H1 (cell line): ENCODE measurements around the gene APEH. TPM values are rescaled to one million over a fixed set of nuclear protein-coding genes. Genes with fewer than 3 reads are reported as not detected.

Experiments used
- CTCF ChIA-PET: fragments of 300-600 bp; sonication (Branson Sonifier 250); formaldehyde crosslinking; loops from one replicate; lab custom pipeline; 2021; ENCODE audit not compliant: partially characterized antibody; lab: Charles Lee
- POLR2A ChIA-PET: fragments of 300-600 bp; sonication (Branson Sonifier 250); formaldehyde crosslinking; loops from one replicate; lab custom pipeline; 2021; ENCODE audit warnings: inconsistent platforms; ENCODE audit not compliant: partially characterized antibody; lab: Charles Lee
- DNase-seq, 2 experiments: peaks; one replicate each; pipeline versions ENCODE4 v3.0.0 to v3.0.0-alpha.2; 2010 to 2022; ENCODE audit warnings: low spot score in 2 of 2, low read depth in 1 of 2, mixed read lengths in 1 of 2
- FAIRE-seq: peaks from 2 replicates; lab custom pipeline; 2011; peaks lifted over from hg19 to GRCh38; lab: Jason Lieb, UNC
- H2AFZ ChIP-seq: 2 replicates; pipeline ENCODE4 v1.8.1; 2012; ENCODE audit warnings: low read length, inconsistent platforms
- H2AK5ac ChIP-seq: 2 replicates; pipeline ENCODE4 v1.6.1; 2013; ENCODE audit warnings: low read depth, low read length
- H2BK120ac ChIP-seq: replicated peaks from 2 replicates; pipeline ENCODE3; 2013; ENCODE audit warnings: low read depth, low read length, inconsistent platforms
- H2BK12ac ChIP-seq: 2 replicates; pipeline ENCODE4 v1.6.1; 2013; ENCODE audit warnings: low read depth, low read length
- H2BK15ac ChIP-seq: 2 replicates; pipeline ENCODE4 v1.6.1; 2013; ENCODE audit warnings: low read length
- H2BK20ac ChIP-seq: 2 replicates; pipeline ENCODE4 v1.6.1; 2013; ENCODE audit warnings: low read length
- H2BK5ac ChIP-seq: 2 replicates; pipeline ENCODE4 v1.6.1; 2013; ENCODE audit warnings: low read depth, low read length
- H3K14ac ChIP-seq: 2 replicates; pipeline ENCODE4 v1.6.1; 2013; ENCODE audit warnings: inconsistent platforms; ENCODE audit not compliant: insufficient read length
- H3K18ac ChIP-seq: 2 replicates; pipeline ENCODE4 v1.6.1; 2013; ENCODE audit warnings: low read length; ENCODE audit errors: extremely low read depth
- H3K23ac ChIP-seq: 2 replicates; pipeline ENCODE4 v1.6.1; 2013; ENCODE audit warnings: inconsistent platforms; ENCODE audit not compliant: insufficient read length
- H3K23me2 ChIP-seq: 2 replicates; pipeline ENCODE4 v1.6.1; 2013; ENCODE audit warnings: low read depth, low read length
- H3K27ac ChIP-seq: 2 replicates; pipeline ENCODE4 v1.6.1; 2011; ENCODE audit warnings: low read depth, low read length, inconsistent platforms
- H3K27me3 ChIP-seq, 4 experiments: replicated peaks in 1 of 4; 1 replicate in 1 of 4; 2 replicates in 3 of 4; pipeline versions ENCODE4 v1.6.1 to v1.8.1; 2011 to 2013; ENCODE audit warnings: low read length in 3 of 4, mild to moderate bottlenecking in 3 of 4, inconsistent platforms in 2 of 4, mixed read lengths in 2 of 4, moderate library complexity in 1 of 4; ENCODE audit not compliant: control insufficient read depth in 3 of 4, insufficient read depth in 3 of 4; ENCODE audit errors: extremely low read depth in 1 of 4
- H3K36me3 ChIP-seq, 4 experiments: 2 replicates each; pipeline versions ENCODE4 v1.6.1 to v1.8.1; 2011 to 2013; ENCODE audit warnings: mild to moderate bottlenecking in 4 of 4, low read length in 3 of 4, moderate library complexity in 2 of 4, control low read depth in 1 of 4, inconsistent platforms in 1 of 4; ENCODE audit not compliant: insufficient read depth in 4 of 4, control insufficient read depth in 2 of 4
- H3K4ac ChIP-seq: replicated peaks from 2 replicates; pipeline ENCODE3; 2013; ENCODE audit warnings: low read length, low read depth, mixed read lengths, inconsistent platforms; ENCODE audit not compliant: insufficient read length
- H3K4me1 ChIP-seq, 4 experiments: replicated peaks in 1 of 4; 1 replicate in 1 of 4; 2 replicates in 3 of 4; pipeline versions ENCODE4 v1.6.1 to v1.8.1; 2011 to 2013; ENCODE audit warnings: low read length in 3 of 4, inconsistent platforms in 2 of 4, mixed read lengths in 1 of 4; ENCODE audit not compliant: insufficient read depth in 4 of 4, control insufficient read depth in 3 of 4
- H3K4me2 ChIP-seq, 2 experiments: 2 replicates each; pipeline versions ENCODE4 v1.6.1 to v1.8.1; 2011 to 2013; ENCODE audit warnings: low read depth in 2 of 2, low read length in 2 of 2, control low read depth in 1 of 2, inconsistent platforms in 1 of 2, mild to moderate bottlenecking in 1 of 2; ENCODE audit not compliant: insufficient read depth in 1 of 2
- H3K4me3 ChIP-seq, 4 experiments: fragments of 200-600, 300-600 bp in 1 of 4; sonication (generic), shearing (Covaris generic), sonication (Bioruptor Twin) in 1 of 4; 2 replicates each; pipeline versions ENCODE4 v1.5.1 to v1.8.1; 2011 to 2016; ENCODE audit warnings: low read length in 4 of 4, low read depth in 3 of 4, control low read depth in 2 of 4, inconsistent platforms in 2 of 4, mild to moderate bottlenecking in 2 of 4, mixed read lengths in 1 of 4, moderate library complexity in 1 of 4; ENCODE audit not compliant: insufficient read depth in 2 of 4; ENCODE audit errors: extremely low read depth in 1 of 4
- H3K56ac ChIP-seq: replicated peaks from 2 replicates; pipeline ENCODE3; 2013; ENCODE audit warnings: low read depth, mild to moderate bottlenecking, mixed read lengths, low read length, inconsistent platforms; ENCODE audit not compliant: insufficient read length
- H3K79me1 ChIP-seq: 2 replicates; pipeline ENCODE4 v1.6.1; 2013; ENCODE audit warnings: low read depth, low read length, control low read depth
- H3K79me2 ChIP-seq, 2 experiments: 2 replicates each; pipeline versions ENCODE4 v1.6.1 to v1.8.1; 2012 to 2013; ENCODE audit warnings: low read length in 2 of 2, mild to moderate bottlenecking in 2 of 2, inconsistent platforms in 1 of 2; ENCODE audit not compliant: insufficient read depth in 2 of 2, control insufficient read depth in 1 of 2
- H3K9ac ChIP-seq, 4 experiments: replicated peaks in 1 of 4; 1 replicate in 1 of 4; 2 replicates in 3 of 4; pipeline versions ENCODE4 v1.6.1 to v1.8.1; 2011 to 2013; ENCODE audit warnings: low read depth in 3 of 4, low read length in 3 of 4, control low read depth in 2 of 4, mild to moderate bottlenecking in 2 of 4, moderate library complexity in 2 of 4, inconsistent platforms in 1 of 4; ENCODE audit errors: extremely low read depth in 1 of 4
- H3K9me3 ChIP-seq, 2 experiments: 2 replicates each; pipeline versions ENCODE4 v1.6.1 to v1.8.1; 2012 to 2013; ENCODE audit warnings: mild to moderate bottlenecking in 2 of 2, moderate library complexity in 2 of 2, control low read depth in 1 of 2, inconsistent platforms in 1 of 2, low read depth in 1 of 2, low read length in 1 of 2, mixed read lengths in 1 of 2; ENCODE audit not compliant: insufficient read depth in 2 of 2
- H4K20me1 ChIP-seq, 2 experiments: replicated peaks in 1 of 2; 2 replicates each; pipeline versions ENCODE3 to v1.8.1; 2011 to 2013; ENCODE audit warnings: inconsistent platforms in 2 of 2, low read length in 2 of 2, mild to moderate bottlenecking in 1 of 2; ENCODE audit not compliant: insufficient read depth in 2 of 2, control insufficient read depth in 1 of 2
- H4K5ac ChIP-seq: 2 replicates; pipeline ENCODE4 v1.6.1; 2013; ENCODE audit warnings: low read length, low read depth, mixed read lengths, inconsistent platforms; ENCODE audit not compliant: insufficient read length
- H4K8ac ChIP-seq: 2 replicates; pipeline ENCODE4 v1.8.0; 2013; ENCODE audit warnings: mild to moderate bottlenecking, moderate library complexity, low read length, inconsistent platforms; ENCODE audit not compliant: insufficient read depth; ENCODE audit errors: extremely low read depth
- H4K91ac ChIP-seq: replicated peaks from 2 replicates; pipeline ENCODE3; 2013; ENCODE audit warnings: low read length, mixed read lengths, inconsistent platforms; ENCODE audit not compliant: insufficient read length
- FOSL1 ChIP-seq: IDR thresholded peaks from 2 replicates; pipeline ENCODE4 v1.6.1; 2011; ENCODE audit warnings: mild to moderate bottlenecking, low read depth, low read length, moderate library complexity; ENCODE audit not compliant: insufficient read depth
- KDM1A ChIP-seq: fragments of 200-600, 300-600 bp; sonication (generic); IDR thresholded peaks from 2 replicates; pipeline ENCODE4 v1.7.1; 2016; ENCODE audit warnings: mild to moderate bottlenecking, low read length, borderline replicate concordance
- MAFK ChIP-seq: IDR thresholded peaks from 2 replicates; pipeline ENCODE4 v1.6.1; 2012; ENCODE audit warnings: low read depth, mild to moderate bottlenecking, improper control_type of control experiment, low read length
- POU5F1 ChIP-seq: IDR thresholded peaks from 2 replicates; pipeline ENCODE4 v1.6.1; 2011; ENCODE audit warnings: low read depth, mild to moderate bottlenecking, low read length, moderate library complexity
- RFX5 ChIP-seq: IDR thresholded peaks from 2 replicates; pipeline ENCODE4 v1.6.1; 2011; ENCODE audit warnings: low read depth, low read length, improper control_type of control experiment, borderline replicate concordance
- SP2 ChIP-seq: IDR thresholded peaks from 2 replicates; pipeline ENCODE4 v1.6.1; 2012; ENCODE audit warnings: mild to moderate bottlenecking, low read length, inconsistent platforms
- SP4 ChIP-seq: IDR thresholded peaks from 2 replicates; pipeline ENCODE4 v1.6.1; 2012; ENCODE audit warnings: low read length, inconsistent platforms
- TAF7 ChIP-seq: optimal IDR thresholded peaks from 2 replicates; pipeline ENCODE3; 2011; ENCODE audit warnings: low read depth, mild to moderate bottlenecking, inconsistent platforms, low read length, moderate library complexity, borderline replicate concordance
- WGBS, 2 experiments: shearing (Covaris generic) in 1 of 2; methylation state at CpG; one replicate each; pipeline versions ENCODE4 v1.1.6 to v1.1.7; 2013 to 2015; ENCODE audit warnings: low lambda C conversion rate in 2 of 2, mixed read lengths in 2 of 2, inconsistent platforms in 1 of 2, low coverage in 1 of 2, missing lambda C conversion rate in 1 of 2; ENCODE audit not compliant: insufficient replicate concordance in 2 of 2, insufficient coverage in 1 of 2, insufficient read length in 1 of 2; ENCODE audit errors: extremely low coverage in 1 of 2, missing lambda C conversion rate in 1 of 2; 5-methylcytosine and 5-hydroxymethylcytosine counted together
- polyA plus RNA-seq, 7 experiments: library from polyadenylated mRNA; depleted of rRNA in 3 of 7; stranded (reverse) in 5 of 7; unstranded in 2 of 7; fragments of >200 nt in 5 of 7; fragments of 200-250 nt in 2 of 7; gene quantifications; 1 replicate in 5 of 7; 2 replicates in 1 of 7; 4 replicates in 1 of 7; pipeline versions ENCODE4 v1.2.1 to v1.2.3, GENCODE V29; 2011 to 2013; ENCODE audit warnings: missing spikeins in 2 of 7, mixed read lengths in 2 of 7
- total RNA-seq: library from RNA; stranded (reverse); fragmentation: NEBNext Ultra II Directional; extraction: Animal tissue kit (Norgen Biotek cat#: 25700); gene quantifications from 2 replicates; pipeline ENCODE4 v1.2.1, GENCODE V29; 2021

Gene APEH
- total and polyA plus RNA-seq, 2 of the 8 experiments (the other 6 are each of a cell fraction or from before 2014, with no cell fraction given): 222 to 260 TPM

- Histone ChIP-seq H3K9ac (no peak overlapping the region), H3K4ac (no peak overlapping the region), H2BK12ac (no peak overlapping the region), H3K79me2 (peaks cover 0 to 17% of the 10 kb centered on the region in 2 experiments; a peak in 1 of 4 replicates), H3K23ac (no peak overlapping the region), H3K27me3 (no peaks in the 10 kb centered on the region), H4K8ac (no peak overlapping the region), H2BK15ac (no peak overlapping the region), H4K91ac (no peak overlapping the region), H3K4me1 (peaks cover 0 to 10% (median 6%) of the 10 kb centered on the region in 4 experiments; a peak in 4 of 7 replicates), H4K20me1 (peaks cover 0 to 5% of the 10 kb centered on the region in 2 experiments), H2BK120ac (no peak overlapping the region), H3K14ac (no peak overlapping the region), H3K23me2 (peaks cover 13% of the 10 kb centered on the region; the same call in 1 of the 2 replicates), H4K5ac (no peak overlapping the region), H3K18ac (no peak overlapping the region), H2BK5ac (no peak overlapping the region), H2AFZ (no peak overlapping the region), H3K79me1 (peaks cover 8% of the 10 kb centered on the region; the same call in 1 of the 2 replicates), H3K9me3 (no peaks in the 10 kb centered on the region), H3K56ac (no peak overlapping the region), H3K27ac (no peak overlapping the region), H2AK5ac (0 out of 2 replicates have a peak overlapping the region, but pooled peaks have one; percentile 17), H2BK20ac (no peak overlapping the region), H3K4me2 (no peak overlapping the region), H3K4me3 (no peak overlapping the region), H3K36me3 (peaks cover 0 to 3% (median 2%) of the 10 kb centered on the region in 4 experiments; a peak in 2 of 8 replicates)
- no peak for TF ChIP-seq SP4
- no peak for TF ChIP-seq RFX5
- no peak for TF ChIP-seq SP2
- no peak for TF ChIP-seq KDM1A
- TF ChIP-seq POU5F1: no peak
- TF ChIP-seq MAFK: no peak
- no peak for TF ChIP-seq TAF7
- no peak for TF ChIP-seq FOSL1
- 55% methylated on average over 6 of the region's 6 CpGs; no CpG with 5 or more reads in 1 of the 2 experiments for WGBS, 2 experiments
- DNase-seq (no peak), FAIRE-seq (no peak)
- CTCF ChIA-PET: interaction anchor here (0.5 to 5.4 kb wide), 34 partner anchors 8 to 340 kb away, joined by 3 to 159 read pairs (median 5); partner anchors contain the start of gene BSN
- POLR2A ChIA-PET: interaction anchor here (0.6 to 3.0 kb wide), 5 partner anchors 17 to 134 kb away, joined by 3 to 21 read pairs (median 4); no protein-coding TSS in a partner anchor
Measured at GRCh38 chr3:49670940-49671290, 3.2 kb upstream of the APEH start.
